Measurements from ENCODE around the gene SPO11. TPM values are rescaled to one million over a fixed set of nuclear protein-coding genes. Genes with fewer than 3 reads are reported as not detected.
A peak's percentile ranks its signal among the peaks of the same experiment; 100 is the strongest.

Gene SPO11
- total RNA-seq, 4 donors from 2014 or later = not detected

DNA sequence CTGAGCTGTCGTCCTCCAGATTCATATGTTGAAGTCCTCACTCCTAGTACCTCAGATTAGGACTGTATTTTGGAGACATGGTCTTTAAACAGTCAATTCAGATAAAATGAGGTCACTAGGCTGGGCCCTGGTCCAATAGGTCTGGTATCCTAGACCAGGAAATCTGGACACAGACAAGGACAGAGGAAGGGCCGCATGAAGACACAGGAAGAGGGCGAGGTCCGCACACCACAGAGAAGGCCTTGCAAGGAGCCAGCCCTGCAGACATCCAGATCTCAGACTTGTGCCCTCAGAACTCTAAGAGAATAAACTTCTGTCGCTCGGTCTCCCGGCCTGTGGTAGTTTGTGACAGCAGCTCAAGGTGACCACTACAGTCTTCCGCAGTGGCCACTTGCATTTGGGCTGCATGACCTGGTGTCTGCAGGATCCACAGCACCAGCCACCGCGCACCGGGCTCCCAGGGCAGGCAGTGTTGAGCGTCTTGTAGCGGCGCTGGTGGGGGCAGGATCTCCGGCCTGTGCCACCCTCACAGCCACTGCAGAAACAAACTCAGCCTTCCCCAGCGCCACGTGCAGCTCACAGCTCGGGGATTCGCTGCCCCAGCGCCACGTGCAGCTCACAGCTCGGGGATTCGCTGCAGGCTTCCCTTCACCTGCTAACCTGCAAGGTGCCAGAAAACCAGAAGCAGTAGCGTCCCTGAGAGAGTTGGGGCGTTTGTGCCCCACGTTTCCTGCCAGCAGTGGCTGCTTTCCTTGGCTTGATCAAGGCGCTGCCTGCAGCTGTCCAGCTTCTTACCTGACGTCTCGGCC is 55.6 kb downstream of the SPO11 start:
- H3K27ac ChIP-seq = peak overlapping the region; percentile 16 to 83 (median 62)
- peaks cover 0 to 4% (median 2%) of the 10 kb centered on the region in 4 donors for H3K36me3 ChIP-seq
- peaks cover 9 to 53% (median 39%) of the 10 kb centered on the region in 4 donors for H3K4me1 ChIP-seq
- TF ChIP-seq POLR2AphosphoS5 (IDR thresholded peaks at IDR 0.05) (no peak), EP300 (IDR thresholded peaks at IDR 0.05; ENCODE audit: low read depth) (no peak), POLR2A (IDR thresholded peaks at IDR 0.05) (no peak)
- TF ChIP-seq, protein P1, sequence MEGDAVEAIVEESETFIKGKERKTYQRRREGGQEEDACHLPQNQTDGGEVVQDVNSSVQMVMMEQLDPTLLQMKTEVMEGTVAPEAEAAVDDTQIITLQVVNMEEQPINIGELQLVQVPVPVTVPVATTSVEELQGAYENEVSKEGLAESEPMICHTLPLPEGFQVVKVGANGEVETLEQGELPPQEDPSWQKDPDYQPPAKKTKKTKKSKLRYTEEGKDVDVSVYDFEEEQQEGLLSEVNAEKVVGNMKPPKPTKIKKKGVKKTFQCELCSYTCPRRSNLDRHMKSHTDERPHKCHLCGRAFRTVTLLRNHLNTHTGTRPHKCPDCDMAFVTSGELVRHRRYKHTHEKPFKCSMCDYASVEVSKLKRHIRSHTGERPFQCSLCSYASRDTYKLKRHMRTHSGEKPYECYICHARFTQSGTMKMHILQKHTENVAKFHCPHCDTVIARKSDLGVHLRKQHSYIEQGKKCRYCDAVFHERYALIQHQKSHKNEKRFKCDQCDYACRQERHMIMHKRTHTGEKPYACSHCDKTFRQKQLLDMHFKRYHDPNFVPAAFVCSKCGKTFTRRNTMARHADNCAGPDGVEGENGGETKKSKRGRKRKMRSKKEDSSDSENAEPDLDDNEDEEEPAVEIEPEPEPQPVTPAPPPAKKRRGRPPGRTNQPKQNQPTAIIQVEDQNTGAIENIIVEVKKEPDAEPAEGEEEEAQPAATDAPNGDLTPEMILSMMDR (IDR thresholded peaks at IDR 0.05) = no peak
- in situ Hi-C loops (cut with MboI; ENCODE audit: low pct_ligation_motif_present in 1 of 4, low pct_unique_long_range_greater_than_20kb in 1 of 4, low sequenced_read_pairs in 3 of 4) = loop anchor here (5.0 to 25.0 kb wide), 5 partner anchors 110 to 827 kb away; partner anchors contain the start of gene ZBP1 (in 1 of the 4)
- no peak overlapping the region for H3K4me3 ChIP-seq
- no peak for DNase-seq
- H3K27me3 ChIP-seq = no peaks in the 10 kb centered on the region
- H3K9me3 ChIP-seq = no peaks in the 10 kb centered on the region
- WGBS, 2 donors (ENCODE audit: low coverage in 1 of 2) = 77 to 88% methylated on average over 4 to 29 of the region's 29 CpGs
- intact Hi-C loops (cut with DNase I; ENCODE audit: low total_unique reads) = no loop called here

DNA sequence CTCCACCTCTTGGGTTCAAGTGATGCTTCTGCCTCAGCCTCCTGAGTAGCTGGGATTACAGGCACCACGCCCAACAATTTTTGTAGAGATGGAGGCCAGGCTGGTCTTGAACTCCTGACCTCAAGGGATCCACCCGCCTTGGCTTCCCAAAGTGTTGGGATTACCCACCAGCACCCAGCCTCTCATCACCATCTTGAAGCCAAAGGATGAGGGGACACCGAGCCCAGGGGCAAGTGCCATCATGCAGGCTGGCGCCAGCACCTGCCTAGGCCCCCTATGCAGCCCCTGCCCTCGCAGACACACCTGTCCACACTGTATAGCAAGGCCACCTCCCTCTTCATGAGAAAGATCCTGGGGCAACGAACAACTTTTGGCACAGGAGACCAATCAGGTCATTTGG is 56.3 kb downstream of the SPO11 start:
- no peak for TF ChIP-seq POLR2AphosphoS5 (IDR thresholded peaks at IDR 0.05)
- no peak for TF ChIP-seq EP300 (IDR thresholded peaks at IDR 0.05; ENCODE audit: low read depth)
- TF ChIP-seq, protein P1 (IDR thresholded peaks at IDR 0.05) = no peak
- TF ChIP-seq POLR2A (IDR thresholded peaks at IDR 0.05) = no peak
- Histone ChIP-seq H3K27me3 (no peaks in the 10 kb centered on the region), H3K36me3 (peaks cover 0 to under 1% (median under 1%) of the 10 kb centered on the region in 4 donors), H3K9me3 (no peaks in the 10 kb centered on the region), H3K27ac (no peak overlapping the region), H3K4me3 (no peak overlapping the region), H3K4me1 (peaks cover 15 to 61% (median 43%) of the 10 kb centered on the region in 4 donors)
- 60 to 95% methylated on average over 1 to 6 of the region's 6 CpGs for WGBS, 2 donors (ENCODE audit: low coverage in 1 of 2)
- intact Hi-C loops (cut with DNase I; ENCODE audit: low total_unique reads) = no loop called here
- in situ Hi-C loops (cut with MboI; ENCODE audit: low pct_ligation_motif_present in 1 of 4, low pct_unique_long_range_greater_than_20kb in 1 of 4, low sequenced_read_pairs in 3 of 4) = loop anchor here (5.0 to 25.0 kb wide), 5 partner anchors 109 to 826 kb away; partner anchors contain the start of gene ZBP1 (in 1 of the 4)
- no peak for DNase-seq

DNA sequence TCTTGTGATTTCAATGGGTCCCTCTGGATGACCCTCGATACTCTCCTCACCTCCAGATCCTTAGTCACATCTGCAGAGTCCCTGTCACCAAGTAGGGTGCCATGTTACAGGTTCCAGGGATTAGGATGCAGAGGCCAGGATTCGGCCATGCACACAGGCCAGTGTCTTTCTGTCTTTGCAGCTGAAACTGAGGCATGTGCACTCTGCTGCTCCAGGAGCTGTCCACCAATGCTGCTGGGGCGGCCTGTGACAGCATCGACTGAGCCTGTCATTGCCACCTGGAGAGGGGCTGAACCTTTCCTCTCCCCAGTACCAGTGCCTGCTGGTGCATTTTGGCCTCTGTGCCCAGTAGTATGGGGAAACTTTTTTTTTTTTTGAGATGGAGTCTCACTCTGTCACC is 57.2 kb downstream of the SPO11 start:
- TF ChIP-seq, protein P1 (IDR thresholded peaks at IDR 0.05) = no peak
- TF ChIP-seq POLR2AphosphoS5 (IDR thresholded peaks at IDR 0.05) (no peak), POLR2A (IDR thresholded peaks at IDR 0.05) (no peak), EP300 (IDR thresholded peaks at IDR 0.05; ENCODE audit: low read depth) (no peak)
- H3K4me3 ChIP-seq = no peak overlapping the region
- intact Hi-C loops (cut with DNase I; ENCODE audit: low total_unique reads) = no loop called here
- H3K4me1 ChIP-seq = peaks cover 15 to 61% (median 44%) of the 10 kb centered on the region in 4 donors
- H3K27ac ChIP-seq = no peak overlapping the region
- in situ Hi-C loops (cut with MboI; ENCODE audit: low pct_ligation_motif_present in 1 of 4, low pct_unique_long_range_greater_than_20kb in 1 of 4, low sequenced_read_pairs in 3 of 4) = loop anchor here (5.0 to 25.0 kb wide), 5 partner anchors 108 to 826 kb away; partner anchors contain the start of gene ZBP1 (in 1 of the 4)
- no peak for DNase-seq
- WGBS, 2 donors (ENCODE audit: low coverage in 1 of 2) = 99% methylated on average over 4 of the region's 4 CpGs; no CpG with 5 or more reads in 1 of the 2 donors
- no peaks in the 10 kb centered on the region for H3K36me3 ChIP-seq
- H3K9me3 ChIP-seq = no peaks in the 10 kb centered on the region
- no peaks in the 10 kb centered on the region for H3K27me3 ChIP-seq

DNA sequence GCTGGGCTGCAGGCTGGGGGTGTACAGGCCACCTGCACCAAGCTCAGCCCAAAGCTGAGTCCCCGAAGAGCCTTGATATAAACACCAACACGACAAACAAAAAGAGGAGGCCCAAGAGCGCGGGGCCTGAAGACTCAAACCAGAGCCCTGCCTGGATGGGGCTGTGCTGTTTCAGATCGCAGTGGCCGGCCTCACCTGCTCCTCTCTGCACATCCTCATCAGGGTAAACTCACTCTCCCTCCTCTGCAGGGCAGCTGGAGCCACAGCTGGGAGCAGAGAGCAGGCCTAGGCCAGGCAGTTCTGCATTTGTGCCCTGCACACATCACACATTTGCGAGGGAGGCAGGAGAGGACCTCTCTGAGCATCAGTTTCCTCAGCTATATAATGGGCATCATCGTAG is 57.9 kb downstream of the SPO11 start:
- in situ Hi-C loops (cut with MboI; ENCODE audit: low pct_ligation_motif_present in 1 of 4, low pct_unique_long_range_greater_than_20kb in 1 of 4, low sequenced_read_pairs in 3 of 4) = loop anchor here (5.0 to 25.0 kb wide), 5 partner anchors 107 to 825 kb away; partner anchors contain the start of gene ZBP1 (in 1 of the 4)

More for the DNA sequence above, 57.9 kb downstream of the SPO11 start:
- Histone ChIP-seq H3K4me3 (no peak overlapping the region), H3K27me3 (no peaks in the 10 kb centered on the region), H3K9me3 (no peaks in the 10 kb centered on the region), H3K27ac (no peak overlapping the region), H3K36me3 (no peaks in the 10 kb centered on the region), H3K4me1 (peaks cover 15 to 60% (median 45%) of the 10 kb centered on the region in 4 donors)
- WGBS, 2 donors (ENCODE audit: low coverage in 1 of 2) = 93 to 100% methylated on average over 2 to 8 of the region's 8 CpGs
- TF ChIP-seq POLR2AphosphoS5 (IDR thresholded peaks at IDR 0.05) (no peak), POLR2A (IDR thresholded peaks at IDR 0.05) (no peak), EP300 (IDR thresholded peaks at IDR 0.05; ENCODE audit: low read depth) (no peak)
- TF ChIP-seq, protein P1 (IDR thresholded peaks at IDR 0.05) = no peak
- intact Hi-C loops (cut with DNase I; ENCODE audit: low total_unique reads) = no loop called here
- no peak for DNase-seq
